Measurements from ENCODE around the gene NOG.

The NOG gene

GRCh38 chr17:56597495-56597990, 4.0 kb downstream of the NOG start:
- no peak for DNase-seq

GRCh38 chr17:56598466-56598865, 5.0 kb downstream of the NOG start:
- DNase-seq: no peak

- DNase-seq: no peak
Observed at GRCh38 chr17:56599088-56599487, 5.6 kb downstream of the NOG start.

- DNase-seq: no peak
Observed at GRCh38 chr17:56599566-56599965, 6.1 kb downstream of the NOG start.

GRCh38 chr17:56600256-56600655, 6.8 kb downstream of the NOG start:
- no peak for DNase-seq

GRCh38 chr17:56601591-56601990, 8.1 kb downstream of the NOG start:
- DNase-seq: no peak

GRCh38 chr17:56602292-56603130, 9.0 kb downstream of the NOG start:
- DNase-seq: no peak

GRCh38 chr17:56603486-56604238, 10.2 kb downstream of the NOG start:
- no peak for DNase-seq

GRCh38 chr17:56604691-56605290, 11.3 kb downstream of the NOG start:
- no peak for DNase-seq

- no peak for DNase-seq
Observed at GRCh38 chr17:56608944-56609343, 15.4 kb downstream of the NOG start.

- no peak for DNase-seq
Observed at GRCh38 chr17:56610321-56610720, 16.8 kb downstream of the NOG start.

GRCh38 chr17:56613131-56613530, 19.6 kb downstream of the NOG start:
- DNase-seq: no peak

- no peak for DNase-seq
Observed at GRCh38 chr17:56614522-56614921, 21.0 kb downstream of the NOG start.

- no peak for DNase-seq
Observed at GRCh38 chr17:56616239-56616638, 22.7 kb downstream of the NOG start.

GRCh38 chr17:56623383-56623782, 29.9 kb downstream of the NOG start:
- DNase-seq: no peak

- DNase-seq: no peak
Observed at GRCh38 chr17:56624309-56624708, 30.8 kb downstream of the NOG start.

GRCh38 chr17:56624912-56625311, 31.4 kb downstream of the NOG start:
- no peak for DNase-seq

- DNase-seq: no peak
Observed at GRCh38 chr17:56629531-56630075, 36.1 kb downstream of the NOG start.

GRCh38 chr17:56630202-56630601, 36.7 kb downstream of the NOG start:
- DNase-seq: no peak

GRCh38 chr17:56633681-56634080, 40.2 kb downstream of the NOG start:
- DNase-seq: no peak

GRCh38 chr17:56635641-56636040, 42.1 kb downstream of the NOG start:
- DNase-seq: no peak

GRCh38 chr17:56636265-56636664, 42.8 kb downstream of the NOG start:
- DNase-seq: no peak

- DNase-seq: no peak
Observed at GRCh38 chr17:56637254-56637653, 43.8 kb downstream of the NOG start.
